ENCODE data around the gene PTPRO.
A peak's percentile ranks its signal among the peaks of the same experiment; 100 is the strongest.

PTPRO gene

GRCh38 chr12:15502211-15502610 lies 179.9 kb downstream of the PTPRO start:
- TF ChIP-seq, protein P1, sequence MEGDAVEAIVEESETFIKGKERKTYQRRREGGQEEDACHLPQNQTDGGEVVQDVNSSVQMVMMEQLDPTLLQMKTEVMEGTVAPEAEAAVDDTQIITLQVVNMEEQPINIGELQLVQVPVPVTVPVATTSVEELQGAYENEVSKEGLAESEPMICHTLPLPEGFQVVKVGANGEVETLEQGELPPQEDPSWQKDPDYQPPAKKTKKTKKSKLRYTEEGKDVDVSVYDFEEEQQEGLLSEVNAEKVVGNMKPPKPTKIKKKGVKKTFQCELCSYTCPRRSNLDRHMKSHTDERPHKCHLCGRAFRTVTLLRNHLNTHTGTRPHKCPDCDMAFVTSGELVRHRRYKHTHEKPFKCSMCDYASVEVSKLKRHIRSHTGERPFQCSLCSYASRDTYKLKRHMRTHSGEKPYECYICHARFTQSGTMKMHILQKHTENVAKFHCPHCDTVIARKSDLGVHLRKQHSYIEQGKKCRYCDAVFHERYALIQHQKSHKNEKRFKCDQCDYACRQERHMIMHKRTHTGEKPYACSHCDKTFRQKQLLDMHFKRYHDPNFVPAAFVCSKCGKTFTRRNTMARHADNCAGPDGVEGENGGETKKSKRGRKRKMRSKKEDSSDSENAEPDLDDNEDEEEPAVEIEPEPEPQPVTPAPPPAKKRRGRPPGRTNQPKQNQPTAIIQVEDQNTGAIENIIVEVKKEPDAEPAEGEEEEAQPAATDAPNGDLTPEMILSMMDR (IDR thresholded peaks at IDR 0.05; ENCODE audit: low read depth, low read length): no peak
- DNase-seq (ENCODE audit: extremely low read depth, low read depth): no peak

DNA sequence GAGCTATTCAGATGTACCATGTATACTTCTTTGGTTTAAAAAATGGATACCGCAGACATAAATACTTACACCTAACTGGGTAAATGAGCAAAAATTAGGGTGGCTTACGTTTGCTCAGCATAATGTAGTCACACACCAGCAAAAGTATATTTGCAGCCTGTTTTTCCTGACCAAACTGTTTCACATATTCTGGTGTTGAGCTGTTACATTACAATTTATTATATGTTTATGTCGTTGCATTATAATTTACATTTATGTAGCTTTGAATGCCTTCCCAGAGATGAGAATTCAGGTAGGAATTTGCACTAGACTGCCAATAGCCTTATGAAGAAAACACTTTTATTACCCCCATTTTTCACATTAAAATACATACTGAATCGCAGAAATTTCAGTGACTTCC lies 183.3 kb downstream of the PTPRO start:
- TF ChIP-seq, protein P1 (IDR thresholded peaks at IDR 0.05; ENCODE audit: low read depth, low read length): no peak

DNA sequence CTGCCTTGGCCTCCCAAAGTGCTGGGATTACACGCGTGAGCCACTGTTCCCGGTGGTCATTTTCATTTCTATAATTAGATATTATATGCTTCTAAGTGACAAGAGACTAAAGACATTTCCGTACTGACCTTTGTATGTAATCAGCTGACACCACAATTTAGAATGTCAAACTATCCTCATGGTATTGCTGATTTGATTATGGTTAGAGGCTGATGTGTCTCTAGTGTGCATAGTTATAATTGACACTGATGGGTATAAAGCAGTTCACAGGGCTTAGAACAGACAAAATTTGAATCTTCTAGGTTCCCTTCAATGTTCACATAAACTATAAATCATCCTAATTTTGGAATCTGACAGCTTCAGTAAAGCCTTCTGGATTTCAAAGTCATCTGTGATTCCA lies 192.7 kb downstream of the PTPRO start:
- DNase-seq (ENCODE audit: extremely low read depth, low read depth): no peak
- TF ChIP-seq, protein P1 (IDR thresholded peaks at IDR 0.05; ENCODE audit: low read depth, low read length): no peak

More for the DNA sequence above, 183.3 kb downstream of the PTPRO start:
- no peak for DNase-seq (ENCODE audit: extremely low read depth, low read depth)

- DNase-seq (ENCODE audit: extremely low read depth, low read depth): no peak
- TF ChIP-seq, protein P1 (IDR thresholded peaks at IDR 0.05; ENCODE audit: low read depth, low read length): no peak
Observed at GRCh38 chr12:15520083-15520482, 197.8 kb downstream of the PTPRO start.

DNA sequence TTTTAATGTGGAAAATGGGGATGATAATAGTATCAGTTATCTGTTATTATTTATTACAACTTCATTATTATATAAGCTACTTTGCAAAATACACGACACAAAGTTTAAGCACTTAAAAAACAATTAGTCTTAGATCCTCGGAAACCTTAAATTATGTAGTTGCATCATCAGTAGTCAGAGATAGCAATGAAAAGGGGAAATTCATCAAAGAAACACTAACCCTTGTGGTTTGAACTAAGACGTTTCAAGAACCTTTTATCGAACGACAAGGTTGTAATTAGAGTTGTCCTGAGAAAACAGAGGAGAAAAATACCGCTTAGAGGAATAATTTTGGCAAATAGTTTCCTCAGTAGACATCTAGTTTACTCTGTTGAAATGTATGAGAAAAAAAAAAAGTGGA lies 198.5 kb downstream of the PTPRO start:
- no peak for DNase-seq (ENCODE audit: extremely low read depth, low read depth)
- TF ChIP-seq, protein P1 (IDR thresholded peaks at IDR 0.05; ENCODE audit: low read depth, low read length): no peak

GRCh38 chr12:15522574-15523187 lies 200.4 kb downstream of the PTPRO start:
- TF ChIP-seq, protein P1 (IDR thresholded peaks at IDR 0.05; ENCODE audit: low read depth, low read length): peak; percentile 59
- DNase-seq (ENCODE audit: extremely low read depth, low read depth): no peak

GRCh38 chr12:15525441-15525840 lies 203.1 kb downstream of the PTPRO start:
- TF ChIP-seq, protein P1 (IDR thresholded peaks at IDR 0.05; ENCODE audit: low read depth, low read length): no peak
- no peak for DNase-seq (ENCODE audit: extremely low read depth, low read depth)
